ENCODE data around the gene SEC23A. TPM values are rescaled to one million over a fixed set of nuclear protein-coding genes. Genes with fewer than 3 reads are reported as not detected.
"Not testable (repeated sequence)": the region's sequence is repeated elsewhere in the genome, so short reads cannot be mapped to it uniquely, and the experiment has no call there.

Gene SEC23A
- total RNA-seq, 1 donor from 2014 or later = 126 TPM

- H3K9ac ChIP-seq (ENCODE audit: low read depth in 1 of 3, low read length in 3 of 3); H3K9me3 ChIP-seq (ENCODE audit: control insufficient read depth in 3 of 3, low read length in 3 of 3); H3K36me3 ChIP-seq (ENCODE audit: control insufficient read depth in 3 of 3, insufficient read depth in 3 of 3, low read length in 3 of 3); H3K4me1 ChIP-seq (ENCODE audit: control insufficient read depth in 3 of 3, insufficient read depth in 3 of 3, low read length in 3 of 3); H3K27me3 ChIP-seq (ENCODE audit: control insufficient read depth in 3 of 3, insufficient read depth in 3 of 3, low read length in 3 of 3); H3K4me3 ChIP-seq (ENCODE audit: low read length in 3 of 3); H3K27ac ChIP-seq (ENCODE audit: low read depth, low read length): not testable (repeated sequence)
These were observed 85.7 kb downstream of the SEC23A start for GRCh38 chr14:39017096-39018016.

GRCh38 chr14:39016733-39017095 is 86.3 kb downstream of the SEC23A start:
- H3K27ac ChIP-seq (ENCODE audit: low read depth, low read length) = no peak overlapping the region
- H3K4me1 ChIP-seq (ENCODE audit: control insufficient read depth in 3 of 3, insufficient read depth in 3 of 3, low read length in 3 of 3) = no peaks in the 10 kb centered on the region
- no peak overlapping the region for H3K9ac ChIP-seq (ENCODE audit: low read depth in 1 of 3, low read length in 3 of 3)
- H3K4me3 ChIP-seq (ENCODE audit: low read length in 3 of 3) = no peak overlapping the region
- no peaks in the 10 kb centered on the region for H3K27me3 ChIP-seq (ENCODE audit: control insufficient read depth in 3 of 3, insufficient read depth in 3 of 3, low read length in 3 of 3)
- no peaks in the 10 kb centered on the region for H3K36me3 ChIP-seq (ENCODE audit: control insufficient read depth in 3 of 3, insufficient read depth in 3 of 3, low read length in 3 of 3)
- H3K9me3 ChIP-seq (ENCODE audit: control insufficient read depth in 3 of 3, low read length in 3 of 3) = no peaks in the 10 kb centered on the region

- Histone ChIP-seq H3K9ac (ENCODE audit: low read depth in 1 of 3, low read length in 3 of 3) (no peak overlapping the region), H3K4me3 (ENCODE audit: low read length in 3 of 3) (no peak overlapping the region), H3K27me3 (ENCODE audit: control insufficient read depth in 3 of 3, insufficient read depth in 3 of 3, low read length in 3 of 3) (no peaks in the 10 kb centered on the region), H3K4me1 (ENCODE audit: control insufficient read depth in 3 of 3, insufficient read depth in 3 of 3, low read length in 3 of 3) (no peaks in the 10 kb centered on the region), H3K36me3 (ENCODE audit: control insufficient read depth in 3 of 3, insufficient read depth in 3 of 3, low read length in 3 of 3) (no peaks in the 10 kb centered on the region), H3K9me3 (ENCODE audit: control insufficient read depth in 3 of 3, low read length in 3 of 3) (no peaks in the 10 kb centered on the region), H3K27ac (ENCODE audit: low read depth, low read length) (no peak overlapping the region)
These were observed 87.0 kb downstream of the SEC23A start for GRCh38 chr14:39015964-39016577.

GRCh38 chr14:39015360-39015961 is 87.6 kb downstream of the SEC23A start:
- H3K9ac ChIP-seq (ENCODE audit: low read depth in 1 of 3, low read length in 3 of 3) = no peak overlapping the region
- H3K27me3 ChIP-seq (ENCODE audit: control insufficient read depth in 3 of 3, insufficient read depth in 3 of 3, low read length in 3 of 3) = no peaks in the 10 kb centered on the region
- no peaks in the 10 kb centered on the region for H3K9me3 ChIP-seq (ENCODE audit: control insufficient read depth in 3 of 3, low read length in 3 of 3)
- H3K27ac ChIP-seq (ENCODE audit: low read depth, low read length) = no peak overlapping the region
- H3K4me3 ChIP-seq (ENCODE audit: low read length in 3 of 3) = no peak overlapping the region
- no peaks in the 10 kb centered on the region for H3K4me1 ChIP-seq (ENCODE audit: control insufficient read depth in 3 of 3, insufficient read depth in 3 of 3, low read length in 3 of 3)
- H3K36me3 ChIP-seq (ENCODE audit: control insufficient read depth in 3 of 3, insufficient read depth in 3 of 3, low read length in 3 of 3) = no peaks in the 10 kb centered on the region

- Histone ChIP-seq H3K4me3 (ENCODE audit: low read length in 3 of 3) (no peak overlapping the region), H3K9ac (ENCODE audit: low read depth in 1 of 3, low read length in 3 of 3) (no peak overlapping the region), H3K9me3 (ENCODE audit: control insufficient read depth in 3 of 3, low read length in 3 of 3) (no peaks in the 10 kb centered on the region), H3K4me1 (ENCODE audit: control insufficient read depth in 3 of 3, insufficient read depth in 3 of 3, low read length in 3 of 3) (no peaks in the 10 kb centered on the region), H3K27me3 (ENCODE audit: control insufficient read depth in 3 of 3, insufficient read depth in 3 of 3, low read length in 3 of 3) (no peaks in the 10 kb centered on the region), H3K27ac (ENCODE audit: low read depth, low read length) (no peak overlapping the region), H3K36me3 (ENCODE audit: control insufficient read depth in 3 of 3, insufficient read depth in 3 of 3, low read length in 3 of 3) (no peaks in the 10 kb centered on the region)
These were observed 88.6 kb downstream of the SEC23A start for GRCh38 chr14:39014460-39014859.

GRCh38 chr14:39008965-39009364 is 94.1 kb downstream of the SEC23A start:
- H3K36me3 ChIP-seq (ENCODE audit: control insufficient read depth in 3 of 3, insufficient read depth in 3 of 3, low read length in 3 of 3); H3K4me1 ChIP-seq (ENCODE audit: control insufficient read depth in 3 of 3, insufficient read depth in 3 of 3, low read length in 3 of 3); H3K4me3 ChIP-seq (ENCODE audit: low read length in 3 of 3); H3K9ac ChIP-seq (ENCODE audit: low read depth in 1 of 3, low read length in 3 of 3); H3K27me3 ChIP-seq (ENCODE audit: control insufficient read depth in 3 of 3, insufficient read depth in 3 of 3, low read length in 3 of 3); H3K27ac ChIP-seq (ENCODE audit: low read depth, low read length); H3K9me3 ChIP-seq (ENCODE audit: control insufficient read depth in 3 of 3, low read length in 3 of 3): not testable (repeated sequence)

GRCh38 chr14:39006721-39007410 is 96.2 kb downstream of the SEC23A start:
- Histone ChIP-seq H3K27me3 (ENCODE audit: control insufficient read depth in 3 of 3, insufficient read depth in 3 of 3, low read length in 3 of 3) (no peaks in the 10 kb centered on the region), H3K4me1 (ENCODE audit: control insufficient read depth in 3 of 3, insufficient read depth in 3 of 3, low read length in 3 of 3) (no peaks in the 10 kb centered on the region)

GRCh38 chr14:39005044-39005880 is 97.8 kb downstream of the SEC23A start:
- no peak overlapping the region for H3K4me3 ChIP-seq (ENCODE audit: low read length in 3 of 3)
- H3K27me3 ChIP-seq (ENCODE audit: control insufficient read depth in 3 of 3, insufficient read depth in 3 of 3, low read length in 3 of 3) = no peaks in the 10 kb centered on the region
- no peak overlapping the region for H3K27ac ChIP-seq (ENCODE audit: low read depth, low read length)
- no peaks in the 10 kb centered on the region for H3K36me3 ChIP-seq (ENCODE audit: control insufficient read depth in 3 of 3, insufficient read depth in 3 of 3, low read length in 3 of 3)
- H3K9me3 ChIP-seq (ENCODE audit: control insufficient read depth in 3 of 3, low read length in 3 of 3) = no peaks in the 10 kb centered on the region
- H3K4me1 ChIP-seq (ENCODE audit: control insufficient read depth in 3 of 3, insufficient read depth in 3 of 3, low read length in 3 of 3) = no peaks in the 10 kb centered on the region
- H3K9ac ChIP-seq (ENCODE audit: low read depth in 1 of 3, low read length in 3 of 3) = no peak overlapping the region

More at GRCh38 chr14:39006721-39007410, 96.2 kb downstream of the SEC23A start:
- H3K9ac ChIP-seq (ENCODE audit: low read depth in 1 of 3, low read length in 3 of 3) = no peak overlapping the region
- no peak overlapping the region for H3K4me3 ChIP-seq (ENCODE audit: low read length in 3 of 3)
- no peaks in the 10 kb centered on the region for H3K9me3 ChIP-seq (ENCODE audit: control insufficient read depth in 3 of 3, low read length in 3 of 3)
- H3K36me3 ChIP-seq (ENCODE audit: control insufficient read depth in 3 of 3, insufficient read depth in 3 of 3, low read length in 3 of 3) = no peaks in the 10 kb centered on the region
- no peak overlapping the region for H3K27ac ChIP-seq (ENCODE audit: low read depth, low read length)

- Histone ChIP-seq H3K27me3 (ENCODE audit: control insufficient read depth in 3 of 3, insufficient read depth in 3 of 3, low read length in 3 of 3) (no peaks in the 10 kb centered on the region), H3K4me3 (ENCODE audit: low read length in 3 of 3) (no peak overlapping the region), H3K36me3 (ENCODE audit: control insufficient read depth in 3 of 3, insufficient read depth in 3 of 3, low read length in 3 of 3) (no peaks in the 10 kb centered on the region), H3K9me3 (ENCODE audit: control insufficient read depth in 3 of 3, low read length in 3 of 3) (no peaks in the 10 kb centered on the region), H3K9ac (ENCODE audit: low read depth in 1 of 3, low read length in 3 of 3) (no peak overlapping the region), H3K4me1 (ENCODE audit: control insufficient read depth in 3 of 3, insufficient read depth in 3 of 3, low read length in 3 of 3) (peaks cover 0 to 8% (median 0%) of the 10 kb centered on the region in 3 donors), H3K27ac (ENCODE audit: low read depth, low read length) (no peak overlapping the region)
These were observed 103.1 kb downstream of the SEC23A start for GRCh38 chr14:38999949-39000348.
